VCaP (cell line): Measurements from ENCODE around the gene EVC.

Experiments
- H3K27ac ChIP-seq: fragments of 450-650 bp; 2 replicates; pipeline ENCODE4 v1.5.1; 2017
- TF ChIP-seq, protein P1 (sequence below): fragments of 450-650 bp; conservative IDR thresholded peaks from 2 replicates; pipeline ENCODE4 v1.5.1; 2017; ENCODE audit warnings: mild to moderate bottlenecking, moderate library complexity

The EVC gene

DNA sequence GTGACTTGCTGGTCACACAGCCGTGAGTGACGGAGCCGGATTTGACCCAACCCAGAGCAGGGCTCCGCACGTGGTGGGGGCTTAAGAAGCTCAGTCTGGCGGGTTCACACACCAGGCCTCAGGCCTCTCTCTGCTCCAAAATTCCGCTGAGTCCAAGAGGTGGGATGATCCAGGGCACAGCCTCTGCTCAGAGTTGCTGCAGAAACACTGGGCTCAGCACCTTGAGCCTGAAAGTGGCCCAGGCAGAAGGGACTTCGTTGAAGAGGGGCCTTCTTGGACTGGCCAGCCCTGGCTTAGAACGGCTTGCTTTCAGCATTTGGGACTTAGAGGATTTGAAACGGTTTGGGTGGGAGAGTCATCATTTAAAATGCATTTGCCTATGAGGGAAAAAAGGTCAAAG, 21.2 kb downstream of the EVC start:
- H3K27ac ChIP-seq: no peak overlapping the region
- TF ChIP-seq, protein P1, sequence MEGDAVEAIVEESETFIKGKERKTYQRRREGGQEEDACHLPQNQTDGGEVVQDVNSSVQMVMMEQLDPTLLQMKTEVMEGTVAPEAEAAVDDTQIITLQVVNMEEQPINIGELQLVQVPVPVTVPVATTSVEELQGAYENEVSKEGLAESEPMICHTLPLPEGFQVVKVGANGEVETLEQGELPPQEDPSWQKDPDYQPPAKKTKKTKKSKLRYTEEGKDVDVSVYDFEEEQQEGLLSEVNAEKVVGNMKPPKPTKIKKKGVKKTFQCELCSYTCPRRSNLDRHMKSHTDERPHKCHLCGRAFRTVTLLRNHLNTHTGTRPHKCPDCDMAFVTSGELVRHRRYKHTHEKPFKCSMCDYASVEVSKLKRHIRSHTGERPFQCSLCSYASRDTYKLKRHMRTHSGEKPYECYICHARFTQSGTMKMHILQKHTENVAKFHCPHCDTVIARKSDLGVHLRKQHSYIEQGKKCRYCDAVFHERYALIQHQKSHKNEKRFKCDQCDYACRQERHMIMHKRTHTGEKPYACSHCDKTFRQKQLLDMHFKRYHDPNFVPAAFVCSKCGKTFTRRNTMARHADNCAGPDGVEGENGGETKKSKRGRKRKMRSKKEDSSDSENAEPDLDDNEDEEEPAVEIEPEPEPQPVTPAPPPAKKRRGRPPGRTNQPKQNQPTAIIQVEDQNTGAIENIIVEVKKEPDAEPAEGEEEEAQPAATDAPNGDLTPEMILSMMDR: no peak

GRCh38 chr4:5734853-5735252, 23.9 kb downstream of the EVC start:
- TF ChIP-seq, protein P1: no peak

DNA sequence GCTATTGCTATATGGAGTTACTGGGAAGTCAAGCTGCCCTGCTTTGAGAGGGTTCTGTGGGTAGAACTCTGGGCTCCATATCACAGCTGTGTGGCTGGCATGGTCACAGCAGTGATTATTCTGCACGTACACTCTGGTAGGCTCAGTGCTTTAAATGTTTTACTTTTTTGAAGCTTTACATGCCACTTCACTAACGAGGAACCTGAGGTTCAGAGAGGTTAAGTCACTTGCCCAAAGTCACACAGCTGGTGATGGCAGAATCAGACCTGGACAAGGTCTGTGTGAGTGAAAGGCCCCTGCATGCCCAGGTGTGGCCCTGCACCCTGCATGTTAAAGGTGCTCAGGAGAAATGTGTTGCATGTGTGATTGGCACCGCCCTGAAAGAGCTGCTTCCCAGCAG, 24.5 kb downstream of the EVC start:
- TF ChIP-seq, protein P1: no peak
- no peak overlapping the region for H3K27ac ChIP-seq

More at GRCh38 chr4:5734853-5735252, 23.9 kb downstream of the EVC start:
- H3K27ac ChIP-seq: no peak overlapping the region

DNA sequence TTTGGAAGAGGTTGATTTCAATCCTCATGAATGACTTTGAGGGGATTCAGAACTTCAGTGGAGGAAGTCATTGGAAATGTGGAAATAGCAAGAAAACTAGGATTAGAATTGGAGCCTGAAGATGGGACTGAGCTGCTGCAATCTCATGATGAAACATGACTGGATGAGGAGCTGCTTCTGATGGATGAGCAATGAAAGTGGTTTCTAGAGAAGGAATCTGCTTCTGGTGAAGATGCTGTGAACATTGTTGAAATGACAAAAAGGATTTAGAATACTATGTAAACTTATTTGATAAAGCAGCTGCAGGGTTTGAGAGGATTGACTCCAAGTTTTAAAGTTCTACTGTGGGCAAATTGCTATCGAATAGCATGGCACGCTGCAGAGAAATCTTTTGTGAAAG, 27.1 kb downstream of the EVC start:
- H3K27ac ChIP-seq: no peak overlapping the region
- TF ChIP-seq, protein P1: no peak

GRCh38 chr4:5742388-5742787, 31.4 kb downstream of the EVC start:
- TF ChIP-seq, protein P1: no peak
- H3K27ac ChIP-seq: no peak overlapping the region

DNA sequence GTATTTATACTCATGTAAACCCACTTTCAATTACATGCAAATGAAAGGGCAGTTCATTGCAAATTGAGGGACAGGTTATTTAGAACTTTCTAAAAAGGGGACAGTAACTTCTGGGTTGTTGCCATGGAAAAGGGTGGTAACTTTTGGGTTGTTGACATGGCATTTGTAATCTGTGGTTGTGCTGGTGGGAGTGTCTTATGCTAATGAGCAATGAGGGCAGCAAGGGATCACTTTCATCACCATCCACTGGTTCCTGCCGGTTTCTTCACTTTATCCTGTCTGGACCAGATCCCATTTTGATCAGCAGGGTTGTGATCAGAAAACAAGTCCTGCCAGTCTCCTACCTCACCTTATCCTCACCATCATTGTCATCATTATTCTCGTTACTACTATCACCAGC, 32.0 kb downstream of the EVC start:
- TF ChIP-seq, protein P1: no peak
- no peak overlapping the region for H3K27ac ChIP-seq

DNA sequence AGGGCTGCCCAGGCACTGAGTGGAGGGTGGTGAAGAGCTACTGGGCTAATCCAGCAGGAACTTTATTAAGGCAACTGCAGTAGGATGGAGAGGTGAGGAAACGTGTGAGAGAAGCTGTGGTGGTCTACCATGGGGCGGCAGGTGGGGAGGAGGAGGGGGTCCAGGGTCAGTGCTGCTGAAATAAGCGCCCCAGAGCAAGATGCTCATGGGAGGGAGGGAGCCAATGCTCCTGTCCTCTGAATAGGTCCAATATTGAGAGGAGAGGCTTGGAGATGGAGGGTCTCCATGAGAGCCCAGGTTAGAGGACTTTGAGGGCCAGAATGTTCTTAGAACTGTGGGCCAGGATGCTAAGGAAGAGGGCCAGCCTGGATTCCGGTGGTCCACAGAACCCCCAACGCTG, 35.2 kb downstream of the EVC start:
- TF ChIP-seq, protein P1: no peak
- no peak overlapping the region for H3K27ac ChIP-seq
